HL-60/S4 (cell line): ENCODE measurements around the gene NCAPD2.
"Not testable (repeated sequence)": the region's sequence is repeated elsewhere in the genome, so short reads cannot be mapped to it uniquely, and the experiment has no call there.

Source experiments
- in situ Hi-C: fragments of 300-500 bp; cut with MboI; formaldehyde crosslinking; loops from 2 replicates; pipeline ENCODE4 v1.14.3; 2022; ENCODE audit warnings: low sequenced_read_pairs

Gene NCAPD2

DNA sequence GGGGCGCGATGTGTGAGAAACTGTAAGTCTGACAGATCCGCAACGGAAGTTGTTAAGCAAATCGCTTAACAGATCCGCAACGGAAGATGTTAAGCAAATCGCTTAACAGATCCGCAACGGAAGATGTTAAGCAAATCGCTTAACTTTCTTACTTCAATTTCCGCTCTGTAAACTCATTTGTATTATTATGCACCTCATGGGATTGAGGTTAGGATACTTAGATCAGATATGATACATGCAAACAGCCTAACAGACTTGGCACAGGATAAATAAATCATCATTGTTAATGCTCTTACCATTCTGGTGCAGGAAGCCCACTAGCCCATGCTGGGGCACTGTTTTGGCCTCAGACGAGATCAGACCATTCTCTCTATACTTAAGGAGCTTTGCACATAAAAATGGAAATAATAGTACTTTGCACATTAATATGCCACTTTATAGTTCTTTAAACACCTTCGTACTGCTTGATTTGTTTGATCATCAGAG lies 399 bp downstream of the NCAPD2 start:
- in situ Hi-C loops = no loop called here

DNA sequence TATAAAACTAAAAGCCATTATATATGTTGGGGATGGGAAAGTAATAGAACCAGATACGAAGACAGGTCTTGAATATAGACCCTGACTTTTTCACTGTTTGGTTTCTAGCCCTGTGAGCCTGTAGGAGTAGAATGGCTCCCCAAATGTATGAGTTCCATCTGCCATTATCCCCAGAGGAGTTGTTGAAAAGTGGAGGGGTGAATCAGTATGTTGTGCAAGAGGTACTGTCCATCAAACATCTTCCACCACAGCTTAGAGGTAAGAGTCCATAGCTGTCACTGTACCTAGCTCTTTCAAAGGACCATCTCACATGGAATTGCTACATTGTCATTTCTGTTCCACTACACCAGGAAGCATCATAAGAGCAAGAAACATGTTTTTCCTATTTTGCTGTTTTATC lies 1.1 kb downstream of the NCAPD2 start:
- in situ Hi-C loops = no loop called here

DNA sequence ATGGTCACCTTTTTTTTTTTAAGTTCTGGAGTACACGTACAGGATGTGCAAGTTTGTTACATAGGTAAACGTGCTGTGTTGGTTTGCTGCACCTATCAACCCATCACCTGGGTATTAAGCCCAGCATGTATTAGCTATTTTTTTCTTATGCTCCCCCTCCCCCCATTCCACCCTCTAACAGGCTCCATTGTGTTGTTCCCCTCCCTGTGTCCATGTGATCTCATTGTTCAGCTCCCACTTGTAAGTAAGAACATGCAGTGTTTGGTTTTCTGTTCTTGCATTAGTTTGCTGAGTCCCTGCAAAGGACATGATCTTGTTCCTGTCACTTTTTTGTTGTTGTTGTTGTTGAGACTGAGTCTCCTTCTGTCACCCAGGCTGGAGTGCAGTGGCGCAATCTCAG lies 3.4 kb downstream of the NCAPD2 start:
- in situ Hi-C loops = not testable (repeated sequence)

DNA sequence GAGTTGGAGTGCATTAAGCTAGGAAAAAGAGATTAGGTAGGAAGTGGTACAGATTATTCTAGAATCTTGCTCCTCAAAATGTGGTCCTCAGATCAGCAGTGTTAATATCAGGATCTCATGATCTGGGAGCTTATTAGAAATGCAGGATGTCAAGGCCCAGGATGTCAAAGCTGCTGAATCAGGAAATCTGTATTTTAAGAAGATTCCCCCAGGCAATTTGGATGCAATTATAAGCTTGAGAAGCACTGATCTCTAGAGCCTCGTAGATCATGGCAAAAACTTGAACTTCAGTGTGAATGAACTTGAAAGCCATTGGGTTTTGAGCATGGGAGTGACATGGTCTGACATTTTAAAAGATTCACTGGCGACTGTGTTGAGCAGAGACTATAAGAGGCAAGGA lies 6.6 kb downstream of the NCAPD2 start:
- in situ Hi-C loops = no loop called here

DNA sequence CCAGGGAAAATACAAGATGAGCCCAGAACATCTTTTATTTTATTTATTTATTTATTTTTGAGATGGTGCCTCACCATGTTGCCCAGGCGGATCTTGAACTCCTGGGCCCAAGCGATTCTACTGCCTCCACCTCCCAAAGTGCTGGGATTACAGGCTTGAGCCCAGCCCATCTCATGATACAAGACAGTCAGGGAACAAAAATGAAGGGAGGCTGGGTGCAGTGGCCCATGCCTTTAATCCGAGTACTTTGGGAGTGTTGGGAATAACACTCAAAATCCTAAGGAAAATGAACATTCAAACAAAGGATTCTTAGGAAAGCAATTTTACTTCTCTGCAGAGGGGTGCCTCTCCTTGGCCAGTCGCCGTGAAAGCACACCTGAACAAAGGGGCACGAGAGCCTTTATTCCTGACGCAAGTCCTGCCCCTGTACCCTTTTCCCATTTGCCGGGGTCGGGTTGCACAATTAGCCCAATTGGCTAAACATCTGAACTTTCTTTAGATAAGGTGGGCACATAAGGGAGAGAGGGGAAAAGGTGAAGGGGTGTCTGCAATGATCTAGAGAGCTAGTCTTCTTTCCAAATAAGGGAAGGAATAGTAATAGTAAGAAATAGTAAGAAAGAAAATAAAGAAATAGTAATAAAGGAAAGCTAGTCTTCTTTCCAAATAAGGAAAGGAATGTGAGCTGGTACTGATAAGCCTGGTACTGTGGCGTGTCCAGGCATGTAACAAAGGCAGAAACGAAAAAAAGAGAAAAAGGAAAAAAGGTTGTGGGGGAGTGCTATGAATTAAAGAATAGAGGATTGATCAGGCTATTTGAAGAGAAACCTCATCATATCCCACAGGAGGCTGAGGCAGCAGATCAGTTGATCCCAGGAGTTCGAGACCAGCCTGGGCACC lies 13.4 kb downstream of the NCAPD2 start:
- in situ Hi-C loops = no loop called here

DNA sequence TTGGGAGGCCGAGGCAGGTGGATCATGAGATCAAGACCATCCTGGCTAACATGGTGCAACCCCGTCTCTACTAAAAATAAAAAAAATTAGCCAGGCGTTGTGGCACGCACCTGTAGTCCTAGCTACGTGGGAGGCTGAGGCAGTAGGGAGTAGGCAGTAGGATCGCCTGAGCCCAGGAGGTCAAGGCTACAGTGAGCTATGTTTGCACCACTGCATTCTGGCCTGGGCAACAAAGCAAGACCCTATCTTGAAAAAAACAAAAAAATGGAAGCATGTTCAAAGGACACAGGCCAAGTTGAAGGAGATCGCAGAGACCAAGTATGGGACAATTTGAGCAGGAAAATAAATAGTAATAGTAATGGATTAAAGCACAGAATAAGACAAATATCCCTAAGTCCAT lies 14.2 kb downstream of the NCAPD2 start:
- in situ Hi-C loops = no loop called here

DNA sequence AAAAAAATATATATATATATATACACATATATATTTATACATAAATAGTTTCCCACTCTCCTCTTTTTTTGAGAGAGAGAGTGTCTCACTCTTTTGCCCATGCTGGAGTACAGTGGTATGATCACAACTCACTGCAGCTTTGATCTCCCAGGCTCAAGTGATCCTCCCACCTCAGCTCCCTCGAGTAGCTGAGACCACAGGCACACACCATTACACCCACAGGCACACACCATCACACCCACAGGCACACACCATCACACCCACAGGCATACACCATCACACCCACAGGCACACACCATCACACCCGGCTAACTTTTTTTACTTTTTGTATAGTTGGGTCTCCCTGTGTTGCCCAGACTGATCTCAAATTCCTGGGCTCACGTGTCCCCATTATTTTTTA lies 26.3 kb downstream of the NCAPD2 start:
- in situ Hi-C loops = no loop called here

DNA sequence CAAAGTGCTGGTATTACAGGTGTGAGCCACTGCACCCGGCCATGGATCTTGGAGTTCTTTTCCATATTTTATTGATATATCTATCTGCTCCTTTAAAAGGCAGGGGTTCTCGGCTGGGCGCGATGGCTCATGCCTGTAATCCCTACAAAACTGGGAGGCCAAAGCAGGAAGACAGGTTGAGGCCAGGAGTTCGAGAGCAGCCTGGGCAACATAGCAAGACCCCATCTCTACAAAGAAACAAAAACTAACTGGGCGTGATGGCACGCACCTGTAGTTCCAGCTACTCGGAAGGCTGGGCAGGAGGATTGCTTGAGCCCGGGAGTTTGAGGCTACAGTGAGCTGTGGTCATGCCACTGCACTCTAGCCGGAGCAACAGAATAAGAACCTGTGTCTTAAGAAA lies 28.3 kb downstream of the NCAPD2 start:
- in situ Hi-C loops = no loop called here

DNA sequence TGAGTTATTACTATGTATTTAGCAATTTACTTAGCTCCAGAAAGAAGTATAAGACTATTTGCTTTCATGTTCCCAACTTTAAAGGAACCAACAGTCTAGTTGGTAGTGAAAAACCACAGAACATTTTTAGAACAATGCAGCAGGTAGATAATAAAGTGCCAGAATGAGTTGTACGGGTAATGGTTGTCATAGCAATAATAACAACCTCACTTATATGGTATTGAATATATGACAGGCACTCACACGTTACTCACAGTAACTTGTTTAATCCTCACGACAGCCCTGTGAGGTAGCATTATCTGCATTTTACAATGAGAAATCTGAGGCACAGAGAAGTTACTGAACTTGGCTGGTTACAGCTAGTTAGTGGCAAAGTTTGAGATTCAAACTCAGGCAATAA lies 29.8 kb downstream of the NCAPD2 start:
- in situ Hi-C loops = no loop called here

DNA sequence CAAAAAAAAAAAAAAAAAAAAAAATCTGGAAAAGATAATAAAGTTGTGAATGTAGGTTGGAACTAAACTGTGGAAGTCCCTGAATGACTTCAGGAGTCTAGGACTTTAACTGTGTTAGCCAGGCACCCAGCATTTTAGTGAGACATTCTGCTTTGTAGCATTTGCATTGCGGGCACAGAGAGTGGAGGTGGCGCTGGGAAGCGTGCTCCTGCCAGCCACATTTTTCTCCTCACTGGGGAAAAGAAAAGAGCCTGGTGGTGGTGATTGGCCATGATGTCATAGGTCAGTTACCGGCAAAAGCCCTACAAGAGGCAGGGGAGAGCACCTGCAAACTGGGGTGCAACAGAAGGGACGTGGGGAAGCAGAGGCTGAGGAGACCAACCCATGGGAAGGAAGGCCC lies 30.7 kb downstream of the NCAPD2 start:
- in situ Hi-C loops = no loop called here

DNA sequence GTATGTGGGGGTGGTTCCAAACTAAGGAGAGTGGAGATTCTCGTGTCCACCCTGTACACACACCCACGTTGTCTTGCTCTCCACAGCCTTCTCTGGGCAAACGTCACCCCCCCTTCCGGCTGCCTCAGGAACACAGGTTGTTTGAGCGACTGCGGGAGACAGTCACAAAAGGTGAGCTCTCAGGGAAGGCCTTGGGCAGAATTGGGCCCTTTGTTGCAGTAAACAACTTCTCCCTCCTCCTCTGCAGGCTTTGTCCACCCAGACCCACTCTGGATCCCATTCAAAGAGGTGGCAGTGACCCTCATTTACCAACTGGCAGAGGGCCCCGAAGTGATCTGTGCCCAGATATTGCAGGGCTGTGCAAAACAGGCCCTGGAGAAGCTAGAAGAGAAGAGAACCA lies 32.3 kb downstream of the NCAPD2 start:
- in situ Hi-C loops = no loop called here

DNA sequence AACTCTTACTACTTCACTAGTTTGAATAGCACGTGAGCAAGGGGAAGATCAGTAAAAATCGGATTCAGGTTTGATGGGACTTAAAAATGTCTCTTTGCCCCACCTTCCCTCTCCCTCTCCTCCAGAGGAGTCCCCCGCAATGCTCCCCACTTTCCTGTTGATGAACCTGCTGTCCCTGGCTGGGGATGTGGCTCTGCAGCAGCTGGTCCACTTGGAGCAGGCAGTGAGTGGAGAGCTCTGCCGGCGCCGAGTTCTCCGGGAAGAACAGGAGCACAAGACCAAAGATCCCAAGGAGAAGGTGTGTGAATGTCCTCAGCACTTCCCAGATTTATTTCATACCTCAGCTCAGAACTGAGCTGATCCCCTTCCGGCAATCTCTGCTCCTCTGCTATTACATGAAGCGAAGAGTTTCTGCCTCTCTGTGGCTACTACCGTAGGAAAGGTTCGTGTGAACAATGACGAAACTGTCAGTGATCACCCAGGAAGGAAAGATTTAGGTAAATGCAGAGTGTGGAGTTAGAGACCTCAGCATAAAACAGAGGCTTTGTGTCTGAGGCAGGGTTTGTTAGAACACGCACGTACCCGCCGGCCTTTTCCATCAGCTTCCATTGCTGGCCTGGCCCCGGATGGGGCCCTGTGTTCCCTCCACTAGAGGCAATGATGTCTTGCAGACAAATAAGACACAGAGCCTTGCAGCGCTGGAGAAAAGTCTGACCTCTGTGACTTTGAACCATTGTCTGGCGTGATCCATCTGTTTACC lies 33.0 kb downstream of the NCAPD2 start:
- in situ Hi-C loops = no loop called here

DNA sequence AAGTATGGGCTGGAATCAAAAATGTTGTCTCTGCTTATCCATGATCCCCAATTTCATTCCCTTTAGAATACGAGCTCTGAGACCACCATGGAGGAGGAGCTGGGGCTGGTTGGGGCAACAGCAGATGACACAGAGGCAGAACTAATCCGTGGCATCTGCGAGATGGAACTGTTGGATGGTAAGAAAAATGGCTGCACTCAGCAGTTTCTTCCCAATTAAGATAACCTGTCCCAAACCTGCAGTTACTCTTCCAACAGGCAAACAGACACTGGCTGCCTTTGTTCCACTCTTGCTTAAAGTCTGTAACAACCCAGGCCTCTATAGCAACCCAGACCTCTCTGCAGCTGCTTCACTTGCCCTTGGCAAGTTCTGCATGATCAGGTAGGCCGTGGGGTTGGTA lies 33.8 kb downstream of the NCAPD2 start:
- in situ Hi-C loops = no loop called here

DNA sequence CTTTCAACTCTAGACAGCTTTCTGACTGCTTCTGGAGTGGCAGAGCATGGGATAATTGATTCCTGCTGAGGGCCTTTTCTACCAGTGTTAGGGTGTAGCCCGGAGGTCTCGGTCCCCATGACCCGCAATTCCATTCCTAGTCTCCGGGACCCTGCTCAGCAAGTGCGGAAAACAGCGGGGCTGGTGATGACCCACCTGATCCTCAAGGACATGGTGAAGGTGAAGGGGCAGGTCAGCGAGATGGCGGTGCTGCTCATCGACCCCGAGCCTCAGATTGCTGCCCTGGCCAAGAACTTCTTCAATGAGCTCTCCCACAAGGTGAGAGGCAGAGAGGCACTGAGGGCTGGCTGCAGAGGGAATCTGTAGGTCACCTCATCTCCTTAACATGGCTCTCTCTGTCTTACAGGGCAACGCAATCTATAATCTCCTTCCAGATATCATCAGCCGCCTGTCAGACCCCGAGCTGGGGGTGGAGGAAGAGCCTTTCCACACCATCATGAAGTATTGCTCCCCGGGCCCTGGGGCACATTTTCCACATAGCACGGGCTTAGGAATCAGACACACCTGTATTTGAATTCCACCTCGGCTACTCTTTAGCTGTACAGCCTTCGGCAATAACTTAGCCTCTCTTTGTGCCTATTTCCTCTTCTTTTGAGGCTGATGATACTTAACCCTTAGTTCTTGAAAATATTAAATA lies 34.8 kb downstream of the NCAPD2 start:
- in situ Hi-C loops = no loop called here

DNA sequence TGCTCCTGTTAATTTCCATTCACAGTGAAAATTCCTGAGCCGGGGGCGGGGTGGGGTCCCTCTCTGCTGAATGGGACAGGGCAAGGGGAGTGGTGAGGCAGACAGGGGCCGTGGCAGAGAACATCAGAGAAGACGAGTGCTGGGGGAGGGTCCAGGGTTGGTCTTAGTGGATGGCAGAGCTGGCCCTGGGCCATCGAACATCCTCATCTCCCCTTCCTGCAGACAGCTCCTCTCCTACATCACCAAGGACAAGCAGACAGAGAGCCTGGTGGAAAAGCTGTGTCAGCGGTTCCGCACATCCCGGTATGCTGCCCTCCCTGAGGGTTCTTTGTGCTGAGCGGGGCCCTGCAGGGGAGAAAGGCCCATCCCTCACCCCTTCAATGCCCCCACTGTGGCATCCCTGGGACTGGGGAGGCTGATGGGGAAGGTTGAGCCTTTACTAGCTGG lies 35.4 kb downstream of the NCAPD2 start:
- in situ Hi-C loops = no loop called here

DNA sequence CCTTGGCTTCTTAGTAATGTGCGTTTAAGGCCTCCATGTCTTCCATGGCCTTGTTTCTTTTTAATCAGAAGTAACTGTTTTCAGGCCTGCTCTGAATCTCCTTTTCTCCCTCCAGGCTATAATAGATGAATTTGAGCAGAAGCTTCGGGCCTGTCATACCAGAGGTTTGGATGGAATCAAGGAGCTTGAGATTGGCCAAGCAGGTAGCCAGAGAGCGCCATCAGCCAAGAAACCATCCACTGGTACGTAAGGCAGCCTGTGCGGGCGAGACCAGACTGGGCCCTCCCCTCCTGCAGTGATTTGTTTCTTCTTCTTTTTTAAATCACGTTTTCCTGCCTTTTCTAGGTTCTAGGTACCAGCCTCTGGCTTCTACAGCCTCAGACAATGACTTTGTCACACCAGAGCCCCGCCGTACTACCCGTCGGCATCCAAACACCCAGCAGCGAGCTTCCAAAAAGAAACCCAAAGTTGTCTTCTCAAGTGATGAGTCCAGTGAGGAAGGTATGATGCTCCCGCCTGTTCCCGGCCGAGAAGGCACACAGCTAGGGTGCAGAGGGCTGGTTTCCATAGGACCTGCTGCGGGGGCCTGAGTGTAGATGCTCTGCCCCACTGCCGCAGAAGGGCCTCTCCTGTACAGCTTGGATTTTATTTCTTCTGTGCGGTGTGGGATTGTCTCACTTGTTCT lies 36.8 kb downstream of the NCAPD2 start:
- in situ Hi-C loops = no loop called here

DNA sequence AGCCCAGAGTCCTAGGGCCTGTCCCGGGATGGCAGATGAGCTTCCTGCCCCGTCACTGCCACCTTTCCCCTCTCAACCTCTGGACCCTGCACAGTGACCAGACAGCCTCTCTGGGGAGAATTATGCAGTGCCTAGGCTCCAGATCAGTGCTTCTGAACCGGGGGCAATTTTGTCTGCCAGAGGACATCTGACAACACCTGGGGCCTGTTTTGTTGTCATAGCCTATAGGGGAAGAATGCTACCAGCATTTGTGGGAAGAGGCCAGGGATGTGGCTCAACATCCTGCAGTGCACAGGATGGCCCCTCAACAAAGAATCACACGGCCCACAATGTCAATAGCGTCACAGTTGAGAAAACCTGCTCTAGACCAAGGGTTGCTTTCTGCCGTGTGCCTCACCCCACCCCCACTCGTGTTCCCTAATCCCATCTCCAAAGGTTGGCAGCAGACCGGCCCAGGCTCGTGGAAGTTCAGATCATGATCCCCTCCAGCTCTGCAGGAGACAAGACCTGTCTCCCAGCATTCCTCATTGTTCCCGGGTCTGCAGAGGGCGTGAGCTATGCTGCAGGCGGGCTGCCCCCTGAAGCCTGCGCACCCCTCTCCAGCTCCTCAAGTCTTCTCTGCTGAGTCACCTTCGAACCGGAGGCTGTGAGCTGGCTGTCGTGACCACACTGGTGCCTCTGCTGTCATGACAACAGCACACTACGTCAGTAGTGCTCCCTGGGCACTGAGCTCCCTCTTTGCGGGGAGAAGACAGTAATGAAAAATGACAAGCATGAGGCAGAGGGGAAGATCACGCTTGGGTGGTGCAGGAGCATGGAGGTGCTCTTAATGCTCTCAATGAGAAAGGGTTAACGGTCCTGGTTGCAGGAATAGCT lies 38.4 kb downstream of the NCAPD2 start:
- in situ Hi-C loops = no loop called here

DNA sequence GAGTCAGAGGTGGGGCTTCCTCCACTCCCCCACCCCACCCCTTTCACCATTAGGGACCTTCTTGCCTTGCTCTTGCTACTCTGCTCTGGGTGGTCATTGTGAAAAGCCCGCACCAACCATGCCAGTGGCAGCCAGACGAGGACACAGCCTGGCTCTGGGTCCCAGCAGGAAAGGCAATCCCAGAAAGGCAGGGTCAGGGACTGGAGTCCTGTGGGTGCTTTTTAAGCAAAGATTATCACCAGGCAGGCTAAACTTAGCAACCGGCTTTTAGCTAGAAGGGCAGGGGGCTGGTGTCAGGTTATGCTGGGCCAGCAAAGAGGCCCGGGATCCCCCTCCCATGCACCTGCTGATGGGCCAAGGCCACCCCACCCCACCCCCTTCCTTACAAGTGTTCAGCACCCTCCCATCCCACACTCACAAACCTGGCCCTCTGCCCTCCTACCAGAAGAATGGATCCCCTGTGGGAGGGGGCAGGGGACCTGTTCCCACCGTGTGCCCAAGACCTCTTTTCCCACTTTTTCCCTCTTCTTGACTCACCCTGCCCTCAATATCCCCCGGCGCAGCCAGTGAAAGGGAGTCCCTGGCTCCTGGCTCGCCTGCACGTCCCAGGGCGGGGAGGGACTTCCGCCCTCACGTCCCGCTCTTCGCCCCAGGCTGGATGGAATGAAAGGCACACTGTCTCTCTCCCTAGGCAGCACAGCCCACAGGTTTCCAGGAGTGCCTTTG lies 39.2 kb downstream of the NCAPD2 start:
- in situ Hi-C loops = no loop called here

DNA sequence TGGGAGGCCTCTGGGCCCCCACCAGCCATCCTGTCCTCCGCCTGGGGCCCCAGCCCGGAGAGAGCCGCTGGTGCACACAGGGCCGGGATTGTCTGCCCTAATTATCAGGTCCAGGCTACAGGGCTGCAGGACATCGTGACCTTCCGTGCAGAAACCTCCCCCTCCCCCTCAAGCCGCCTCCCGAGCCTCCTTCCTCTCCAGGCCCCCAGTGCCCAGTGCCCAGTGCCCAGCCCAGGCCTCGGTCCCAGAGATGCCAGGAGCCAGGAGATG lies 39.7 kb downstream of the NCAPD2 start:
- in situ Hi-C loops = no loop called here
